ENCODE measurements around the gene DPH3. TPM values are rescaled to one million over a fixed set of nuclear protein-coding genes. Genes with fewer than 3 reads are reported as not detected.

The DPH3 gene
- total RNA-seq, 3 donors from 2014 or later = 20.0 to 26.4 (median 21.0) TPM

- Histone ChIP-seq H3K4me3 (no peak overlapping the region), H3K9me3 (no peaks in the 10 kb centered on the region), H3K4me1 (ENCODE audit: low read depth) (peaks cover 3% of the 10 kb centered on the region), H3K36me3 (ENCODE audit: low read depth) (no peaks in the 10 kb centered on the region)
- TF ChIP-seq CTCF (IDR thresholded peaks at IDR 0.05) = no peak
- ATAC-seq (no peak), DNase-seq (no peak)
- intact Hi-C loops (cut with DNase I, micrococcal nuclease) = loop anchor here in 1 of 2 donors (5.0 kb wide), 2 partner anchors 73 to 203 kb away; no protein-coding TSS in a partner anchor
These were observed 14.9 kb downstream of the DPH3 start for GRCh38 chr3:16249886-16250285.

- H3K4me1 ChIP-seq (ENCODE audit: low read depth) = peaks cover 3% of the 10 kb centered on the region
- peak in 1 of 3 donors; percentile 29 for DNase-seq
- ATAC-seq = no peak
- no peak overlapping the region for H3K4me3 ChIP-seq
- no peaks in the 10 kb centered on the region for H3K36me3 ChIP-seq (ENCODE audit: low read depth)
- H3K9me3 ChIP-seq = no peaks in the 10 kb centered on the region
- no peak for TF ChIP-seq CTCF (IDR thresholded peaks at IDR 0.05)
- intact Hi-C loops (cut with DNase I, micrococcal nuclease) = loop anchor here in 1 of 2 donors (5.0 kb wide), 2 partner anchors 72 to 202 kb away; no protein-coding TSS in a partner anchor
These were observed 15.4 kb downstream of the DPH3 start for GRCh38 chr3:16249336-16249735.

- ATAC-seq (no peak), DNase-seq (no peak)
- H3K36me3 ChIP-seq (ENCODE audit: low read depth) = no peaks in the 10 kb centered on the region
- no peaks in the 10 kb centered on the region for H3K9me3 ChIP-seq
- no peak for TF ChIP-seq CTCF (IDR thresholded peaks at IDR 0.05)
- intact Hi-C loops (cut with DNase I, micrococcal nuclease) = loop anchor here in 1 of 2 donors (5.0 kb wide), 2 partner anchors 71 to 201 kb away; no protein-coding TSS in a partner anchor
- H3K4me3 ChIP-seq = no peak overlapping the region
- peaks cover 3% of the 10 kb centered on the region for H3K4me1 ChIP-seq (ENCODE audit: low read depth)
These were observed 16.2 kb downstream of the DPH3 start for GRCh38 chr3:16248556-16248955.

GRCh38 chr3:16247282-16248061 is 17.3 kb downstream of the DPH3 start:
- Histone ChIP-seq H3K9me3 (no peaks in the 10 kb centered on the region), H3K4me1 (ENCODE audit: low read depth) (peaks cover 3% of the 10 kb centered on the region), H3K4me3 (no peak overlapping the region), H3K36me3 (ENCODE audit: low read depth) (no peaks in the 10 kb centered on the region)
- peak; percentile 69 for TF ChIP-seq CTCF (IDR thresholded peaks at IDR 0.05)
- ATAC-seq (peak; percentile 89), DNase-seq (peak; percentile 65 to 91 (median 69))
- intact Hi-C loops (cut with DNase I, micrococcal nuclease) = loop anchor here in 1 of 2 donors (5.0 kb wide), 2 partner anchors 70 to 200 kb away; no protein-coding TSS in a partner anchor

- intact Hi-C loops (cut with DNase I, micrococcal nuclease) = loop anchor here in 1 of 2 donors (5.0 kb wide), 2 partner anchors 68 to 198 kb away; no protein-coding TSS in a partner anchor
- no peak for DNase-seq
- no peak for ATAC-seq
These were observed 19.1 kb downstream of the DPH3 start for GRCh38 chr3:16245609-16246008.

More at GRCh38 chr3:16245609-16246008, 19.1 kb downstream of the DPH3 start:
- H3K4me3 ChIP-seq = no peak overlapping the region
- no peak for TF ChIP-seq CTCF (IDR thresholded peaks at IDR 0.05)
- H3K4me1 ChIP-seq (ENCODE audit: low read depth) = no peaks in the 10 kb centered on the region
- no peaks in the 10 kb centered on the region for H3K9me3 ChIP-seq
- H3K36me3 ChIP-seq (ENCODE audit: low read depth) = no peaks in the 10 kb centered on the region
